ENCODE measurements around the gene PCDH11Y.
"Not testable (repeated sequence)": the region's sequence is repeated elsewhere in the genome, so short reads cannot be mapped to it uniquely, and the experiment has no call there.

The PCDH11Y gene

GRCh38 chrY:5000057-5000456 lies at the start of gene PCDH11Y:
TSS of gene PCDH11Y (plus strand) at chrY:5000296. CDS start at chrY:5057100, 56,804 bp downstream.
- not testable (repeated sequence) for DNase-seq

GRCh38 chrY:4967894-4968293 lies 32.2 kb upstream of the PCDH11Y start:
- not testable (repeated sequence) for DNase-seq

- not testable (repeated sequence) for DNase-seq
Measured at GRCh38 chrY:4991743-4992400, 8.2 kb upstream of the PCDH11Y start.

- not testable (repeated sequence) for DNase-seq
Measured at GRCh38 chrY:4994892-4995291, 5.2 kb upstream of the PCDH11Y start.

GRCh38 chrY:5002476-5003184 lies 2.5 kb downstream of the PCDH11Y start:
- not testable (repeated sequence) for DNase-seq

- DNase-seq, result not testable (repeated sequence)
Measured at GRCh38 chrY:5038972-5039523, 39.0 kb downstream of the PCDH11Y start.

- not testable (repeated sequence) for DNase-seq
Measured at GRCh38 chrY:5083017-5083416, 82.9 kb downstream of the PCDH11Y start.

GRCh38 chrY:5182998-5183397 lies 182.9 kb downstream of the PCDH11Y start:
- not testable (repeated sequence) for DNase-seq

- not testable (repeated sequence) for DNase-seq
Measured at GRCh38 chrY:5215116-5215515, 215.0 kb downstream of the PCDH11Y start.

- DNase-seq, result not testable (repeated sequence)
Measured at GRCh38 chrY:5324931-5325330, 324.8 kb downstream of the PCDH11Y start.

GRCh38 chrY:5342220-5342619 lies 342.1 kb downstream of the PCDH11Y start:
- DNase-seq, result not testable (repeated sequence)

GRCh38 chrY:5543705-5544104 lies 543.6 kb downstream of the PCDH11Y start:
- DNase-seq, result not testable (repeated sequence)

- not testable (repeated sequence) for DNase-seq
Measured at GRCh38 chrY:5638589-5638988, 638.5 kb downstream of the PCDH11Y start.

GRCh38 chrY:5679265-5679664 lies 679.2 kb downstream of the PCDH11Y start:
- DNase-seq, result not testable (repeated sequence)

GRCh38 chrY:5708727-5709126 lies 708.6 kb downstream of the PCDH11Y start:
- not testable (repeated sequence) for DNase-seq

GRCh38 chrY:5709788-5710381 lies 709.8 kb downstream of the PCDH11Y start:
- not testable (repeated sequence) for DNase-seq

- not testable (repeated sequence) for DNase-seq
Measured at GRCh38 chrY:5761403-5761802, 761.3 kb downstream of the PCDH11Y start.

- not testable (repeated sequence) for DNase-seq
Measured at GRCh38 chrY:5776485-5776884, 776.4 kb downstream of the PCDH11Y start.

Data from GOT3 (cell line).